COLO829 (cell line): ENCODE results near the gene FRMD4A.
"Not testable (repeated sequence)": the region's sequence is repeated elsewhere in the genome, so short reads cannot be mapped to it uniquely, and the experiment has no call there.

Experiments used
- DNase-seq: peaks from one replicate; pipeline ENCODE4 v3.0.0; 2012; ENCODE audit warnings: low spot score

The FRMD4A gene

DNA sequence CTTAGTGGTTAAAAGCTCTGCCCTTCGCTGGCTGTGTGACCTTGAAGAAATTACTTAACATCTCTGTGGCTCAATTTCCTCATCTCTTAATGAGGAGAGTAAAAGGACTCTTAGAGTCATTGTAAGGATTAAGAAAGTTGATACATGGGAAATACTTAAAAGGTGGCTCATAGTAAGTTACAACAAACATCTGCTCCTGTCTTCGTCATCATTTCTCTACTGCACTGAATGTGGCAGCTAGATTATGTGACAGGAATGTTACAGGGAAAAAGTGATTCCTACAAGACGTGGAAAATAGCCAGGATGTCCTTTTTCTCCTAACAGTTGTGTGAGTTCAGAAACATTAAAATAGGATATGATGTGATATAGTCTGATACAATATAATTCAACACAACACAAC is 184.7 kb downstream of the FRMD4A start:
- DNase-seq = no peak

DNA sequence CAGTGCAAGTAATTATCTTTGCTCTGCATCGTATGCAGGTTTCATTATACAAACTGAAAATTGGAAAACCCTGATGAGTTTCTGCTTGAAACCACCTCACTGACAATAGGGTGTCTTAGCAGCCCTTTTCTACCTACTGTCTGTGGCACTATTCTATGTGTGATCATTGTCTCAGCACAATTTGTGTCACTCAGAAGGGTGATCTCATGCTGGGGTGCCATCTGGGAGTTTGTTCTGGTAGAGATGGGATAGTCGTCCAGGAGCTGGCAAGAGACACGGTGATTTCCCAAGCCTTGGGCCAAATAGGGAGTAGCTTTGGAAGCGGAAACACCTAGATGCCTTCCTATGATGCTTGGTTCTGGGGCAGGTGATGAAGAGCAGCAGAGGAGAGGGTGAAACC is 186.3 kb downstream of the FRMD4A start:
- no peak for DNase-seq

GRCh38 chr10:14142606-14143250 is 188.0 kb downstream of the FRMD4A start:
- DNase-seq = no peak

DNA sequence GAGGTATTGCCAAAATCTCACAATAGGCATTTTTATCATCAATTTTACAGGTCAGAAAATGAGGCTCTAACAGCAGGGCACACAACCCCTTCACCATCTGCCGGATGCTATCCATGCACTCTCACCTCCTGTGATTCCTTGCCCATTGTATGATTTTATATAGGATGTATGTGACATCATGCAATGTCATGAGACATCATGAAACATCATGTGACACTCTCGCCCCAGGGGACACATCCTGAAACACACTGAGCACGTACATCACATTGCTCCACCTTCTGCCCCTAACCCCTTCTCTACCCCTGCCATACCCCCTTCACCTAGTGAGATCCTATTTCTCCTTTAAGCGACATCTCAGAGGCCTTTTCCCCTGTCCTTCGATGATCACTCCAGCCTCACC is 189.4 kb downstream of the FRMD4A start:
- no peak for DNase-seq

DNA sequence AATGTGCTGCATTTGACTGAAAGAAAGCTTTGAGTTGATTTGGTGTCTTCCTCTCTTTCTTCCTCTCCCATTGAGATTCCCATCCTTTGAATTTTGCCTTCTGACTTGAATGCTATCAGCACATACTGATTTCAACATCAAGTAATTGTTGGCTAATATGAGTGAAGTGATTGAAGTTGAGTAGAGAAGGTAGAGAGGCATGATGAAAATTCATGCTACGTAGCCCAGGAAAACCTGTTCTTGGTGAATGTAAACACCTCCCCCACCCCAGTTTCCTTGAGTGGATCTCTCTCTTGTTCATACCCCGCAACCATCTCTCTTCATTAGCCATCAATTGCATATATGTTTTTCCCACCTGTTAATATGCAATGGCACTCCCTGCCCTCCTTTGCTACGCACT is 193.3 kb downstream of the FRMD4A start:
- no peak for DNase-seq

DNA sequence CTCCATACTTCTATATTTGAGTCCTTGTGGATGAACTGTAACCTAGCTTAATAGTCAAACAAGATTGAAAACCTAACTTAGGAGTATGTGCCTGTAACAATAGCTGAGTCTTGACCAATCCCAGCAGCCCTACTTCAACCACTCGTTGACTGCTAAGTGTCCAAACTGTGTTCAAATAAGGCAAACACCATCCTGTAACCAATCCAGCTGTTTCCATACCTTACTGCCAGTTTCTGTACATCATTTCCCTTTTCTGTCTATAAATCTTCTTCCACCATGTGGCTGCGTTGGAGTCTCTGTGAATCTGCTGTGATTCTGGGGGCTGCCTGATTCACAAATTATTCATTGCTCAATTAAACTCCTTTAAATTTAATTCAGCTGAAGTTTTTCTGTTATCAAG is 195.5 kb downstream of the FRMD4A start:
- DNase-seq = not testable (repeated sequence)

GRCh38 chr10:14134275-14134674 is 196.4 kb downstream of the FRMD4A start:
- no peak for DNase-seq

DNA sequence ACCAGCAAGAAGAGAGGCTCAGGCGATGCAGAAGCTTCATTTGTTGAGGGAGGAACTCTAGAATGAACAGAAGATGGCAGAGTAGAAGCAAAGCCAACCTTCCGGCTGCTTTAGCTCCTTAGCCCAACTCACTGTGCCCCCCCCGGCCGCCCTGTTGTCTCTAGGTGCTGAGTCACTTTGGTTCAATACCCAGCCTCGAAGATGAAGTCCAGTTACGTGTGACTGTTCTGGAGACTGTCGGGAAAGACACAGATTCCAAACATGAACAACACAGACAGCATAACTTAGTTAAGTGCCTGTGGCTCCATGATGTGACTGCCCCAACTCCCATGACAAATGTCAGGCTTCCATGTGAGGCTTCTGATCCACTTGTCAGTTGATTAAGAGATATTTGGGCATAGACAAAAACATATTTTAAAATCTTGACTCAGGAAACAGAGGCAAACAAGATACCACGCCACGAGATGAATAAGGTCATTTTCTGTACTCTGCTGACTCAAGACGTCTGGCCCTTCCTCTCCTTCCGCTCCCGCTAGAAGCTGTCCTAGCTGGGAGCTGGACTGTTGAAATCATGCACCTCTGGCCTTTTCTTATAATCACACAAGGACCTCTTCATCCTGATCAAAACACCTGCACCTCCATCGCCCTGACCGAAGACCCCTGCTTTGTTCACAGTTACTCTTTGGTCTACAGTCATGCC is 199.3 kb downstream of the FRMD4A start:
- no peak for DNase-seq

- DNase-seq = no peak
Measured at GRCh38 chr10:14129770-14130169, 201.0 kb downstream of the FRMD4A start.

DNA sequence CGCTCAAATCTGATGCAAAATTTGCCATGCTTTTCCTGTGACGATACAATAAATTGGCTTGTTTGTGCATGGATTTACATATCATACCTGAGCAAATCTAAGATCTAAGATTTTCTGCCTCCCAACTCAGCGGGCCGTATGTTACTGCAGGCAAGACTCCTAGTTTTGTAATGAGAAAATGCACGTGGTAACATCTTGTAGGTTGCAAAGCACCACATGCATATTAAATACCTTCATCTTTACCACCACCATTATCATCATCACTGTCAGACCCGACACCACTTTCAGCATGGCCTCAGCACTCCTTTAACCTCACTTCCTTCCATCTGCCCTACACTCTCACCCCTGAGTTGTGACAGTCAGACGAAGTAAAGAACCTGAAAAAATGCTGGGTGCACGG is 202.2 kb downstream of the FRMD4A start:
- DNase-seq = no peak

- no peak for DNase-seq
Measured at GRCh38 chr10:14126697-14127440, 203.9 kb downstream of the FRMD4A start.

GRCh38 chr10:14125564-14125963 is 205.2 kb downstream of the FRMD4A start:
- no peak for DNase-seq

DNA sequence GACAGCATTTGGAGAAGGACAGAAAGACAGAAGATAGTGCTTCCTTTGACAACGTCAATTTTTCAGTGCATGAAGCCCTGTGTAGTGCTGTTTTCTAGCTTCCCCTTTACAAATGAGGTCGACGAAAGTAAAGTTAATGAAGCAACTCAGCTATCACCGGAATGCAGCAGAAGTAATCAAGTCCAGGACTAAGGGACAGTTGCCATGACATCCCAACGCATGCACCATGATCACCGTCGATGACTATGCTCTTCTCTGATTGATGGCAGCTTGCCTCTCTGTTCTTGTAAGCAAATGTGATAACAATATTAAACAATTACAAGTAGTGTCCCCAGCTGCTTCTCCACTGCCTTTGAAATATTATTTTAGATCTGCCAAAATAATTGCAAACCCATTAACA is 205.8 kb downstream of the FRMD4A start:
- DNase-seq = no peak

DNA sequence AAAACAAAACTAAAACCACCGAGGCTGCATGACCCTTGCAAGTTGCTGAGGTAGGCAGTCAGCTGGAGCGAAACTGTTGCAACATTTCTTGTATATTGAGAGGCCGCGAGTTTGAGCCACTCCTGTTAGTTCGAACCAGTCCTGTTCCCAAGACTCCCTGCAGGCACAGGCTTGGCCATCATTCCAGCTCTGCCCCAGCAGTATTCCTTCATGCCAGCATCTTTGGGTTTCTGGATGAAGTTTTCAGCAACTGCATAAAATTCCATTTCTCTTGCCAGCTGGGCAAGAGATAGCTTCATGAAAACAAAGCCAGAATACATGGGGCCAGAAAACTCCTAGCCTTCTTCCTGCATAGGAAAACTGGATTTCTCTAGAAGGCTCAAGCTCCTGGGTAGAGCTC is 207.6 kb downstream of the FRMD4A start:
- DNase-seq = no peak

- DNase-seq = no peak
Measured at GRCh38 chr10:14120812-14121211, 209.9 kb downstream of the FRMD4A start.

DNA sequence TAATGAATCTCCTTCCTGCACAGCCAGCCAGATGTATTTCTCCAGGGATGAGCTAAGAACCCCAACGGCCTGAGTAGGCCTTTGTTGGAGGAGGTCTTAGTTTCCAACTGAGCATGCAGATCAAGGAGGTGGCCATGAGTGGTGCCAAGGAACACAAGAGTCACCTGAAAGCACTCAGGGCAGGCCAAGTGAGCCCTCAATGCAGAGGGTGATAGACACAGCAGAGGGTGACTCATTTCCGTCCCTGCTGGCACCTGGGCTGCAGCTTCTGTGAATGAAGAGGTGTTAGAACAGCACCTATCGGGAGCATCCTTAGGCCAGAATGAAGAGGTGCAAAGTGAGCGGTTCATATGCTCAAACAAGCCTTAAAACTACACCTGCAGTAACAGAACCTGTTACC is 211.8 kb downstream of the FRMD4A start:
- DNase-seq = no peak

DNA sequence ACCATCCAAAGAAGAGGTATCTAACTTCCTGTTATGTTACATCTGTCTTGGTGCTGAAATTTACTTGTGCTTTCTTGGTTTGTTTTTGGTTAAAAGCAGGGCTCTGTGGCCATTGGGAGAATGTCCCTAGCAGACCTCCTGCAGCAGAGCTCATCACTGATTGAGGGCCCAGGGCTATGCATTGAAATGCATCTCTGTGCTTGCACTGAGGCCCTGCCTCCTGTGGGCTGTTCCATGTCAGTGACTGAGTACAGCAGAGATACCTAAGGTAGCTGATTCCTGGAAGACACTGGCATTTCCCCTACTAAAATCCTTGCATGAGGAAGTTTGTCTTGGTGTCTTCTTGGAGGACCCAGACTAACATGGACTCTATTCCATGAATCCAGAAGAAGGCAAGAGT is 213.9 kb downstream of the FRMD4A start:
- no peak for DNase-seq

DNA sequence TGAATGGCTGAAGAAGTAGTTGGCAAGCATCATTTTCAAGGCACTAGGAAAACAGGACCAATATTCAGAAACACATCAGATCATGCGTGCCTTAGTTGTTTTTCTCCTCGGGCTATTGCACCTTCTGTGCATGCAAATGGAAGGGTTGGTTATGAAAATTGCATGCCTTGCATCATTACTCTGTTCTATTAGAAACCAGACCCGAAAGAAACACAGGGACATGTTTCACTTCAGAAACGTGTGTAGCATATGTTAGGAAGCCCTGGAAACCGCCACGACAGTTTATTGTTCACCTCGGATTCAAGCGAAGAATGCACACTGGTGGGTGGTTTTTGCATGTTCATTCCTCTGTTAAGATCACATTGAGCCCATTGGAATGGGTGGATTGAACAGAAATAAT is 214.7 kb downstream of the FRMD4A start:
- no peak for DNase-seq

DNA sequence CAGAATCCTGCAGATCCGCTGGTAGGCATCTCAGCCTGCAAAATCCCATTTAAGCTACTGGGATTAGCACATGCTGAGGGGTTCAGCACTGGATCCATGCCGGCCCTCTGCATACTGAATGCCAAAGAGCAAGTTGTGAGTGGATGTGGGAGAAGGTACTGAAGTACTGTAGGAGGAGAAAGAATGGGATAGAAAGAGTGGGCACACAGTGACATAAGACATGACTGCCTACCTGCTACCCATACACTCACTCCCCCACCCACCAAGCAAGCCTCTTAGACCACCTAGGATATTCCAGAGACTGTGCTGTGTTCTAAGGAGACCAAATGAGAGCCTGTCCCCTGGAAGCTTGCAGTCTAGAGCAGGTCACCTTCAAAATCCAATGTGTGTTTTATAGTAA is 215.9 kb downstream of the FRMD4A start:
- no peak for DNase-seq

DNA sequence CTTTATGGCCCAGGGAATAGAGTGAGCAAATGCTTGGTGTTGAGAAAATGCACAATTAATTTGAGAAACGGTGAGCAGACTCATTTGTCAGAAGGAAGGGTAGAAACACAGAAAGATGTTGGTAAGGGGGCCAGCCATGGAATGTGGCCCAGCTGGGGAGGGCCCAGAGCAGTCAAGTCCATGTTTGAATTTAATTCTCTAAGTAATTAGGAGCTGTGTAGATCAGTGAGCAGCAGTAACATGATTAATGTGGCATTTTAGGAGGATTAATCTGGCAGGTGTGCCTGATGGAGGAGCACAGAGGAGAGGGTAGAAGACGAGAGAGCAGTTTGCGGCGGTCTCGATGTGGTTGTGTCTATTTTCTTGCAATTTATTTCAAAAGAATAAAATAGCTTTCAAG is 218.7 kb downstream of the FRMD4A start:
- DNase-seq = no peak

- no peak for DNase-seq
Measured at GRCh38 chr10:14111208-14111607, 219.5 kb downstream of the FRMD4A start.

DNA sequence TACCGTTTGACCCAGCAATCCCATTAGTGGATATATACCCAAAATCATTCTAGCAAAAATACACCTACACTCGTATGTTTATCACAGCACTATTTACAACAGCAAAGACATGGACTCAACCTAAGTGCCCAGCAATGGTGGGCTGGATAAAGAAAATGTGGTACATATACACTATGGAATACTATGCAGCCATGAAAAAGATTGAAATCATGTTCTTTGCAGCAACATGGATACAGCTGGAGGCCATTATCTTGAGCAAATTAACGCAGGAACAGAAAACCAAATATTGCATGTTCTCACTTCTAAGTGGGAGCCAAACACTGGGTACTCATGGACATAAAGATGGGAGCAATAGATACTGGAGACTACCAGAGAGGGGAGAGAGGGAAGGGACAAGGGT is 223.9 kb downstream of the FRMD4A start:
- DNase-seq = no peak

DNA sequence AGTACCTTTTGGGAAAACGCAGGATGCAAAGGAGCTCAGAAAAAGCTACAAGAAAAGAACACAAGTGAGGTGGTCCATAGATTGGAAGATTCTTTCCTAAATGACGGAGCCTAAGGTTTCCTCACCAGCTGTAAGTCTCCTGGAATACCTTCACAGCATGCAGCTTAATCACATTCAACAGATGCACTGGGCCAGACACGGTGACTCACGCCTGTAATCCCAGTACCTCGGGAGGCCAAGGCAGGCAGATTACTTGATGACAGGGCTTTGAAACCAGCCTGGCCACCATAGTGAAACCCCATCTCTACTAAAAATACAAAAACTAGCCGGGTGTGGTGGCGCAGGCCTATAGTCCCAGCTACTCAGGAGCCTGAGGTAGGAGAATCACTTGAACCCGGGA is 228.7 kb downstream of the FRMD4A start:
- no peak for DNase-seq
